HFF-Myc (cell line): ENCODE results near the gene CHD9.

ENCODE experiments used
- DNase-seq: peaks from one replicate; pipeline ENCODE4 v3.0.0-alpha.2; 2011; ENCODE audit warnings: low read depth; ENCODE audit errors: extremely low read depth
- H3K4me3 ChIP-seq: replicated peaks from 2 replicates; pipeline ENCODE4 v1.5.1; 2011; ENCODE audit warnings: low read depth, mild to moderate bottlenecking, control low read depth, low read length
- CTCF ChIP-seq: IDR thresholded peaks from 2 replicates; pipeline ENCODE4 v1.5.1; 2012; ENCODE audit warnings: mild to moderate bottlenecking, low read depth, low read length, control low read depth; ENCODE audit errors: missing control alignments

Gene CHD9

GRCh38 chr16:53103811-53104210, 49.0 kb downstream of the CHD9 start:
- no peak overlapping the region for H3K4me3 ChIP-seq
- no peak for DNase-seq
- TF ChIP-seq CTCF: no peak

DNA sequence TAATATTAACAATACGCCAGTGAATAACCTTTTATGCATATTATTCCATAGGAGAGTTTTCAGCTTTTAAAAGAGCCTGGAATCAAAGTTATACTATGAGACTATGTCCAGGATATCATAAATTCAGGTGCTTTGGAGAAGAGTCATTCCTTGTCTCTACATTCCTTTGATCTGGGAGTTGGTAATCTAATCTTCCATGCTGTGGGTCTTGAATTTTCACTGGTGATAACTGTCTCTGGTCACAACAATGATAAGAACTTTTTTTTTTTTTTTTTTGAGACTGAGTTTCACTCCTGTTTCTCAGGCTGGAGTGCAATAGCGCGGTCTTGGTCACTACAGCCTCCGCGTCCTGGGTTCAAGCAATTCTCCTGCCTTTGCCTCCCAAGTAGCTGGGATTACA, 50.8 kb downstream of the CHD9 start:
- no peak overlapping the region for H3K4me3 ChIP-seq
- DNase-seq: no peak
- no peak for TF ChIP-seq CTCF

DNA sequence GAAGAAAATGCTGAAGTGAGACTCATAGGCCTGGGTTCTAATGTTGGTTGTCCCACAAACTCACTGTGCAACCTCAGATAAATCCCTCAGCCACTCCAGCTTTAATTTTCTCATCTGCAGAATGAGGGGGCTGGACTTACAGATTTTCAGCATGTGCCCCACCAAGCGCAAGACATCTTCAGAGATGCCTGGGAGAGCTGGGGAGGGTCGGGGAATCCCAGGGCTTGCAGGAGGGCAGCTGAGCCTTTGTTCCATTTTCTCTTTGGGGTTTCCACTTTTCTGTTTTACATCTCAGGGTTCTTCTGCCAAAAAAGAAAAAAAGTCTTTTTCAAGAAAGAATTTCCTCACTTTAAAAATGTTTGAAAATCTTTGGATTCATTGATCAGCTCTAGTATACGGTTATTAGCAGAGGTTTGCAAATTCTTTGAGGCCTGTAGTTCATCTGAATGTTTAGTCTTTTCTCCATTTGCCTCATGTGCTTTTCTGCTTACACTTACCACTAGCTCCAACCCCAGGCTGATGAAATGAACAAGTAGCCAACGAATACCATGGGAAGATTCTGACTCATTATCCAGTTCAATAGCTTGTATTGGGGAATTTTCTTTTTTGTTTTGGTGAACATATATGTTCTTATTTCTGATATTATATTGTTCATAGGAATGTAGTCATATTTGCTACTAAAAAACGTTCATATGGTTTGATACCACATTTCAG, 56.4 kb downstream of the CHD9 start:
- no peak overlapping the region for H3K4me3 ChIP-seq
- TF ChIP-seq CTCF: no peak
- DNase-seq: no peak

- no peak overlapping the region for H3K4me3 ChIP-seq
- no peak for TF ChIP-seq CTCF
- DNase-seq: no peak
Measured at GRCh38 chr16:53112015-53112414, 57.2 kb downstream of the CHD9 start.

DNA sequence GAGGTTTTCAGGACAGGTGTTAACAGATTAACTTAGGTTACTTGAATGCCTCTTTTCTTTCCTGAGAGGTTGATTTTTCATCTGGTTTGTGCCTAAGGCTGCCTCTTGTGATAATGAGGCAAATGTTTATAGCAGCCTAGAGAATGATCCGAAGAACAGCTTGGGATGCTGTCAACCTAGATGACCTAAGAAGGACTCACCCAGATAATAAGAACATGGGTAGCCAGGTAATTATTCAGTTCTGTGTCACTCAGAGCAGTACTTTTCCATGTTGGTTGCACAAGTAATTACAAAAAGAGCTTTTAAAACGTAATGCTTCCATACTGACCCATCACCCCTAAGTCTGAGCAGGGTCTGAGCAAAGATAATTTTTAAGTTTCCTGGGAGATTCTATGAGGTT, 60.3 kb downstream of the CHD9 start:
- no peak overlapping the region for H3K4me3 ChIP-seq
- no peak for TF ChIP-seq CTCF
- no peak for DNase-seq

GRCh38 chr16:53115773-53116172, 61.0 kb downstream of the CHD9 start:
- H3K4me3 ChIP-seq: no peak overlapping the region
- TF ChIP-seq CTCF: no peak

More at GRCh38 chr16:53115773-53116172, 61.0 kb downstream of the CHD9 start:
- no peak for DNase-seq
